Neuron (in vitro differentiated cells): Measurements from ENCODE around the gene NPHP4.

Experiments used
- H2AFZ ChIP-seq: one replicate; pipeline ENCODE4 v1.6.1; 2013; ENCODE audit warnings: low read depth, mild to moderate bottlenecking, inconsistent platforms, low read length, moderate library complexity
- H3K27me3 ChIP-seq: one replicate; pipeline ENCODE4 v1.6.1; 2013; ENCODE audit warnings: low read length; ENCODE audit not compliant: insufficient read depth
- H3K36me3 ChIP-seq: one replicate; pipeline ENCODE4 v1.6.1; 2013; ENCODE audit warnings: low read length; ENCODE audit not compliant: insufficient read depth
- H3K4me1 ChIP-seq: one replicate; pipeline ENCODE4 v1.6.1; 2013; ENCODE audit warnings: low read length; ENCODE audit not compliant: insufficient read depth
- H3K4me3 ChIP-seq: 2 replicates; pipeline ENCODE4 v1.5.1; 2013; ENCODE audit warnings: mild to moderate bottlenecking, low read length, moderate library complexity
- H3K9me3 ChIP-seq: one replicate; pipeline ENCODE4 v1.6.1; 2013; ENCODE audit warnings: low read length

Gene NPHP4

GRCh38 chr1:5992026-5992813 is at the start of gene NPHP4:
Gene NPHP4 (minus strand): TSS chr1:5992425. CDS start chr1:5986289, 6,136 bp downstream.
- H3K36me3 ChIP-seq, result peaks cover 5% of the 10 kb centered on the region
- no peaks in the 10 kb centered on the region for H3K9me3 ChIP-seq
- H2AFZ ChIP-seq, result peak within 1 kb of the TSS; percentile 55
- peaks cover 30% of the 10 kb centered on the region for H3K4me1 ChIP-seq
- peak within 1 kb of the TSS; percentile 61 for H3K4me3 ChIP-seq
- H3K27me3 ChIP-seq, result no peaks in the 10 kb centered on the region

GRCh38 chr1:6041432-6042062 is 49.3 kb upstream of the NPHP4 start:
- Histone ChIP-seq H3K9me3 (no peaks in the 10 kb centered on the region), H3K27me3 (peaks cover 5% of the 10 kb centered on the region), H3K4me1 (peaks cover 3% of the 10 kb centered on the region), H2AFZ (no peak overlapping the region), H3K4me3 (no peak overlapping the region), H3K36me3 (no peaks in the 10 kb centered on the region)

GRCh38 chr1:6040861-6041415 is 48.7 kb upstream of the NPHP4 start:
- H3K4me1 ChIP-seq, result peaks cover 3% of the 10 kb centered on the region
- no peak overlapping the region for H2AFZ ChIP-seq
- H3K36me3 ChIP-seq, result no peaks in the 10 kb centered on the region
- no peaks in the 10 kb centered on the region for H3K9me3 ChIP-seq
- peaks cover 5% of the 10 kb centered on the region for H3K27me3 ChIP-seq
- H3K4me3 ChIP-seq, result no peak overlapping the region

- no peaks in the 10 kb centered on the region for H3K9me3 ChIP-seq
- H3K4me1 ChIP-seq, result peaks cover 3% of the 10 kb centered on the region
- H3K36me3 ChIP-seq, result no peaks in the 10 kb centered on the region
- no peak overlapping the region for H3K4me3 ChIP-seq
- peaks cover 3% of the 10 kb centered on the region for H3K27me3 ChIP-seq
- H2AFZ ChIP-seq, result no peak overlapping the region
Measured at GRCh38 chr1:6040444-6040843, 48.2 kb upstream of the NPHP4 start.

GRCh38 chr1:6039031-6039430 is 46.8 kb upstream of the NPHP4 start:
- no peaks in the 10 kb centered on the region for H3K27me3 ChIP-seq

GRCh38 chr1:6038603-6039002 is 46.4 kb upstream of the NPHP4 start:
- H3K27me3 ChIP-seq, result no peaks in the 10 kb centered on the region

More at GRCh38 chr1:6039031-6039430, 46.8 kb upstream of the NPHP4 start:
- Histone ChIP-seq H3K9me3 (no peaks in the 10 kb centered on the region), H3K4me1 (peaks cover 3% of the 10 kb centered on the region), H2AFZ (no peak overlapping the region), H3K36me3 (no peaks in the 10 kb centered on the region), H3K4me3 (no peak overlapping the region)

GRCh38 chr1:6037338-6037762 is 45.1 kb upstream of the NPHP4 start:
- H3K27me3 ChIP-seq, result no peaks in the 10 kb centered on the region

More at GRCh38 chr1:6038603-6039002, 46.4 kb upstream of the NPHP4 start:
- H2AFZ ChIP-seq, result no peak overlapping the region
- H3K4me1 ChIP-seq, result peaks cover 3% of the 10 kb centered on the region
- no peaks in the 10 kb centered on the region for H3K36me3 ChIP-seq
- H3K4me3 ChIP-seq, result no peak overlapping the region
- no peaks in the 10 kb centered on the region for H3K9me3 ChIP-seq

GRCh38 chr1:6035719-6036118 is 43.5 kb upstream of the NPHP4 start:
- Histone ChIP-seq H3K36me3 (no peaks in the 10 kb centered on the region), H2AFZ (no peak overlapping the region), H3K4me1 (peaks cover 3% of the 10 kb centered on the region), H3K9me3 (no peaks in the 10 kb centered on the region), H3K4me3 (no peak overlapping the region), H3K27me3 (no peaks in the 10 kb centered on the region)

More at GRCh38 chr1:6037338-6037762, 45.1 kb upstream of the NPHP4 start:
- Histone ChIP-seq H2AFZ (no peak overlapping the region), H3K9me3 (no peaks in the 10 kb centered on the region), H3K4me1 (peaks cover 3% of the 10 kb centered on the region), H3K4me3 (no peak overlapping the region), H3K36me3 (no peaks in the 10 kb centered on the region)

- Histone ChIP-seq H2AFZ (no peak overlapping the region), H3K27me3 (no peaks in the 10 kb centered on the region), H3K4me3 (no peak overlapping the region), H3K9me3 (no peaks in the 10 kb centered on the region), H3K4me1 (peaks cover 3% of the 10 kb centered on the region), H3K36me3 (no peaks in the 10 kb centered on the region)
Measured at GRCh38 chr1:6035303-6035702, 43.1 kb upstream of the NPHP4 start.

GRCh38 chr1:6034750-6035096 is 42.5 kb upstream of the NPHP4 start:
- Histone ChIP-seq H3K9me3 (no peaks in the 10 kb centered on the region), H3K36me3 (no peaks in the 10 kb centered on the region), H3K4me1 (peaks cover 3% of the 10 kb centered on the region), H3K4me3 (no peak overlapping the region), H2AFZ (no peak overlapping the region), H3K27me3 (no peaks in the 10 kb centered on the region)

- peak overlapping the region; percentile 1 for H2AFZ ChIP-seq
- no peaks in the 10 kb centered on the region for H3K9me3 ChIP-seq
- no peaks in the 10 kb centered on the region for H3K36me3 ChIP-seq
- no peaks in the 10 kb centered on the region for H3K27me3 ChIP-seq
- H3K4me3 ChIP-seq, result peak overlapping the region; percentile 20
- H3K4me1 ChIP-seq, result peaks cover 3% of the 10 kb centered on the region
Measured at GRCh38 chr1:6033986-6034749, 41.9 kb upstream of the NPHP4 start.

GRCh38 chr1:6033124-6033523 is 40.9 kb upstream of the NPHP4 start:
- Histone ChIP-seq H3K36me3 (no peaks in the 10 kb centered on the region), H3K4me3 (no peak overlapping the region), H3K27me3 (no peaks in the 10 kb centered on the region), H2AFZ (no peak overlapping the region), H3K4me1 (peaks cover 3% of the 10 kb centered on the region), H3K9me3 (no peaks in the 10 kb centered on the region)
